Trophoblast cell (in vitro differentiated cells and primary cell): ENCODE results near the gene KIF6.

Experiments used
- DNase-seq, 2 donors: peaks; one replicate each; pipeline ENCODE4 v3.0.0-alpha.2; 2016
- H2AFZ ChIP-seq: 2 replicates; pipeline ENCODE4 v1.6.1; 2013; ENCODE audit warnings: low read length, moderate library complexity, mild to moderate bottlenecking; ENCODE audit not compliant: insufficient read depth, poor library complexity
- H2AK5ac ChIP-seq: 2 replicates; pipeline ENCODE4 v1.6.1; 2013; ENCODE audit warnings: mild to moderate bottlenecking, low read length
- H2BK120ac ChIP-seq: 2 replicates; pipeline ENCODE4 v1.6.1; 2013; ENCODE audit warnings: low read length, mild to moderate bottlenecking, moderate library complexity; ENCODE audit not compliant: insufficient read depth, poor library complexity
- H2BK12ac ChIP-seq: 2 replicates; pipeline ENCODE4 v1.6.1; 2013; ENCODE audit warnings: mild to moderate bottlenecking, low read length, moderate library complexity
- H2BK5ac ChIP-seq: 2 replicates; pipeline ENCODE4 v1.6.1; 2013; ENCODE audit warnings: low read length, low read depth, moderate library complexity, mild to moderate bottlenecking; ENCODE audit not compliant: poor library complexity
- H3K14ac ChIP-seq: 2 replicates; pipeline ENCODE4 v1.6.1; 2013; ENCODE audit warnings: mild to moderate bottlenecking, low read length
- H3K18ac ChIP-seq: 2 replicates; pipeline ENCODE4 v1.6.1; 2013; ENCODE audit warnings: mild to moderate bottlenecking, low read length
- H3K23ac ChIP-seq: 2 replicates; pipeline ENCODE4 v1.6.1; 2013; ENCODE audit warnings: low read length
- H3K27ac ChIP-seq: 2 replicates; pipeline ENCODE4 v1.5.1; 2013; ENCODE audit warnings: low read depth, mild to moderate bottlenecking, inconsistent platforms, low read length, moderate library complexity
- H3K27me3 ChIP-seq: 2 replicates; pipeline ENCODE4 v1.6.1; 2013; ENCODE audit warnings: inconsistent platforms, mild to moderate bottlenecking, low read length, moderate library complexity; ENCODE audit not compliant: insufficient read depth
- H3K36me3 ChIP-seq, 2 experiments: 1 replicate in 1 of 2; 2 replicates in 1 of 2; pipeline ENCODE4 v1.6.1; 2013; ENCODE audit warnings: low read length in 2 of 2, mild to moderate bottlenecking in 2 of 2, moderate library complexity in 1 of 2; ENCODE audit not compliant: insufficient read depth in 2 of 2, control insufficient read depth in 1 of 2
- H3K4ac ChIP-seq: 2 replicates; pipeline ENCODE4 v1.6.1; 2013; ENCODE audit warnings: low read depth, mild to moderate bottlenecking, low read length, moderate library complexity
- H3K4me1 ChIP-seq, 2 experiments: 1 replicate in 1 of 2; 2 replicates in 1 of 2; pipeline ENCODE4 v1.6.1; 2013; ENCODE audit warnings: low read length in 2 of 2, mild to moderate bottlenecking in 2 of 2, moderate library complexity in 1 of 2; ENCODE audit not compliant: insufficient read depth in 2 of 2, control insufficient read depth in 1 of 2
- H3K4me2 ChIP-seq: 2 replicates; pipeline ENCODE4 v1.6.1; 2013; ENCODE audit warnings: inconsistent platforms, mild to moderate bottlenecking, low read length, moderate library complexity
- H3K4me3 ChIP-seq: 2 replicates; pipeline ENCODE4 v1.5.1; 2013; ENCODE audit warnings: mild to moderate bottlenecking, low read depth, low read length, inconsistent platforms
- H3K79me1 ChIP-seq: one replicate; pipeline ENCODE4 v1.6.1; 2013; ENCODE audit warnings: low read length
- H3K79me2 ChIP-seq: 2 replicates; pipeline ENCODE4 v1.6.1; 2013; ENCODE audit warnings: low read length, mild to moderate bottlenecking; ENCODE audit not compliant: control insufficient read depth, insufficient read depth, poor library complexity
- H3K9ac ChIP-seq: 2 replicates; pipeline ENCODE4 v1.6.1; 2013; ENCODE audit warnings: mild to moderate bottlenecking, low read length
- H3K9me3 ChIP-seq: 2 replicates; pipeline ENCODE4 v1.6.1; 2013; ENCODE audit warnings: low read depth, mild to moderate bottlenecking, control low read depth, inconsistent platforms, low read length; ENCODE audit not compliant: insufficient read depth
- H4K12ac ChIP-seq: 2 replicates; pipeline ENCODE4 v1.6.1; 2013; ENCODE audit warnings: low read depth, mild to moderate bottlenecking, low read length, moderate library complexity
- H4K8ac ChIP-seq: 2 replicates; pipeline ENCODE4 v1.6.1; 2013; ENCODE audit warnings: low read depth, mild to moderate bottlenecking, low read length, moderate library complexity
- H4K91ac ChIP-seq: one replicate; pipeline ENCODE4 v1.6.1; 2013; ENCODE audit warnings: low read depth, mild to moderate bottlenecking, low read length, moderate library complexity
- WGBS: extraction: QIAGEN DNeasy Blood & Tissue Kit; methylation state at CpG from one replicate; pipeline ENCODE4 v1.1.7; 2013; ENCODE audit warnings: missing lambda C conversion rate; ENCODE audit not compliant: insufficient read length, insufficient coverage; ENCODE audit errors: extremely low coverage; 5-methylcytosine and 5-hydroxymethylcytosine counted together

Gene KIF6

DNA sequence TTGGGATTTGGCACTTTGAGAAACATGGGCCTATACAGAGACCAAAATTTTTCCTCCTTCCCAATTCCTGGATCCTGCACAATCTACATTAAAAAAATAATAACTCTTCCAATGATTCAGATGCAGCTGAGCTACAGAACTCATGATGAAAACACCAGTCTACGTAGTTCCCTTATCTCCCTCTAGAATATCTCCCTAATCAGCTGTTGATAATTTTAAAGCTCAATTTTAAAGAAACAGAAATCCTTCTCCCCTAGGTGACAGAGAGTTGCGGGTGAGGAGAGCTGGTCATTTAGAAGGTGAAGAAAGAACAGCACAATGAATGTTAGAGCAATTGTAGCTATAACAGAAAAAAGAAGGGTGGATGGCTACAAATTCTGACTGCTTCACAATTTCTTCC, 227.1 kb downstream of the KIF6 start:
- Histone ChIP-seq H3K27me3 (no peaks in the 10 kb centered on the region), H2AK5ac (no peak overlapping the region), H3K9ac (no peak overlapping the region), H3K18ac (no peak overlapping the region), H3K9me3 (no peaks in the 10 kb centered on the region), H3K4me2 (no peak overlapping the region), H3K27ac (no peak overlapping the region), H3K79me2 (no peaks in the 10 kb centered on the region), H2AFZ (no peak overlapping the region), H4K12ac (no peak overlapping the region), H2BK12ac (no peak overlapping the region), H3K4me3 (no peak overlapping the region), H3K23ac (no peak overlapping the region), H3K14ac (no peak overlapping the region), H4K8ac (no peak overlapping the region), H3K79me1 (peaks cover 1% of the 10 kb centered on the region), H2BK120ac (no peak overlapping the region), H3K4me1 (peaks cover 0 to 7% of the 10 kb centered on the region in 2 experiments), H3K4ac (no peak overlapping the region), H4K91ac (no peak overlapping the region), H2BK5ac (no peak overlapping the region), H3K36me3 (no peaks in the 10 kb centered on the region)
- no CpG with 5 or more reads among the region's 2 CpGs for WGBS
- peak in 1 of 2 donors; percentile 54 for DNase-seq

DNA sequence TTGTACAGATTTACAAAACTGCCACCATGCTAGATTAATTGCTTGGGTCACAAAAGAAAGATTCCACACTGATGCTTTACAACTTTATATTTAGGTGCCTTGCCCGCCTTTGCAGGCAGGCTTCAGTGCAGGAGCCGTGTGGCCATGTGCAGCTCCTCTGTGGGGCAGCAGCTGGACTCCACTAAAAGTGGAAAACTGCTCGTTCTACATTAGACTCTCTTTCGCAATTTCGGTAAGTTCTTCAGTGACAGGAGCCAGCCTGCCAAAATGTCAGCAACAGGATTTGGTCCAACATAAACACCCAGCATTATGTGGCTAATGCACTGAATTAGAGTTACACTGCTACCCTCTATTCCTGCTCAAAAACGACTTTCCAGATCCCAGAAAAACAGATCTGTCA, 228.3 kb downstream of the KIF6 start:
- H3K4ac ChIP-seq: no peak overlapping the region
- no peak overlapping the region for H4K8ac ChIP-seq
- H3K23ac ChIP-seq: no peak overlapping the region
- no peak overlapping the region for H2BK5ac ChIP-seq
- H3K79me2 ChIP-seq: no peaks in the 10 kb centered on the region
- no peak overlapping the region for H3K9ac ChIP-seq
- no peak overlapping the region for H4K12ac ChIP-seq
- no peaks in the 10 kb centered on the region for H3K27me3 ChIP-seq
- H2BK120ac ChIP-seq: no peak overlapping the region
- H3K79me1 ChIP-seq: peaks cover 1% of the 10 kb centered on the region
- WGBS: no CpG with 5 or more reads among the region's 6 CpGs
- H2BK12ac ChIP-seq: no peak overlapping the region
- H2AFZ ChIP-seq: no peak overlapping the region
- H3K4me2 ChIP-seq: no peak overlapping the region
- H3K18ac ChIP-seq: no peak overlapping the region
- no peak overlapping the region for H3K4me3 ChIP-seq
- H3K36me3 ChIP-seq: no peaks in the 10 kb centered on the region
- no peaks in the 10 kb centered on the region for H3K9me3 ChIP-seq
- H3K14ac ChIP-seq: no peak overlapping the region
- H2AK5ac ChIP-seq: no peak overlapping the region
- peaks cover 0 to 8% of the 10 kb centered on the region in 2 experiments for H3K4me1 ChIP-seq
- DNase-seq: no peak
- no peak overlapping the region for H4K91ac ChIP-seq
- no peak overlapping the region for H3K27ac ChIP-seq

DNA sequence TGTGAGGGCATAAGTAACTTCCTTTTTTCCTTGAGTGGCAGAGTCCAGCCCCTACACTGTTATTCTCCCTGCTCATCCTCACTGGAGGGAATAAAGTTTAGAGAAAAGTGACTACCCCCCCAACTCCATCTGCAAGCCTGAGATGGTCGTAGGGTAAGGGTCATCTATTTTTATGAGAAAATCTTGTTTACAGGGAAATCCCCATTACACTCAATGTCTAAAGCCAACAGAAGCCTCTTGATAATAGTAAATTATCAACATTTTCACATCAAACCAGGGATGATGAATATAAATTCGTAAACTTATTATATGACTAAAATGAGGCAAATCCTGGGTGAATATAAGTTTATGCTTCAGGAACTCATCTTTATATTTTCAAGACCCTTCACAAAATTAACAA, 228.8 kb downstream of the KIF6 start:
- no peak overlapping the region for H2AK5ac ChIP-seq

DNA sequence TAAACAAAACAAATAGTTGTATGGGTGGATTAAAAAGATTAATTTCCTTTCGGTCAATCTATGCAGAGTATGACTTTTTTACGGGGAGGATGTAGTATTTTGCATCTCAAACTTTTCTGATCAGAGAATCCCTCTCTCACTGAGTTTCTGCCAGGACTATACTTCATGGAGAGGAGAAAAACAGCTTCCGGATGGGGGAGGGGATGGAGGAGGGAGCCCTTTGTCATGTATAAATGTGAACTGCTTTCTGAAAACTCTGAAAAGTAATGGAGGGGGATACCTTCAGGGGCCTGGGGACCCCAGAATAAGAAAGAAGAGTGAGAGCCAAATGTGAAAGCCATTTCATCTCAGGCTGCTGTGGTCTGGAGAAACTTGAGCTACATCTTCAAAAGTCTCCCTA, 229.6 kb downstream of the KIF6 start:
- Histone ChIP-seq H2AK5ac (no peak overlapping the region), H3K27ac (no peak overlapping the region), H4K8ac (no peak overlapping the region), H4K12ac (no peak overlapping the region), H3K4me1 (peaks cover 0 to 8% of the 10 kb centered on the region in 2 experiments), H2BK120ac (no peak overlapping the region), H3K79me1 (peaks cover 1% of the 10 kb centered on the region), H3K4me3 (no peak overlapping the region), H2AFZ (no peak overlapping the region), H3K9ac (no peak overlapping the region), H3K79me2 (no peaks in the 10 kb centered on the region), H3K27me3 (no peaks in the 10 kb centered on the region), H4K91ac (no peak overlapping the region), H3K23ac (no peak overlapping the region), H3K4ac (no peak overlapping the region), H3K36me3 (no peaks in the 10 kb centered on the region), H3K14ac (no peak overlapping the region), H3K18ac (no peak overlapping the region), H2BK5ac (no peak overlapping the region), H2BK12ac (no peak overlapping the region), H3K4me2 (no peak overlapping the region), H3K9me3 (no peaks in the 10 kb centered on the region)
- WGBS: no CpG with 5 or more reads among the region's 3 CpGs
- DNase-seq: no peak

More for the DNA sequence above, 228.8 kb downstream of the KIF6 start:
- Histone ChIP-seq H2AFZ (no peak overlapping the region), H3K27me3 (no peaks in the 10 kb centered on the region), H4K91ac (no peak overlapping the region), H3K9ac (no peak overlapping the region), H3K79me2 (no peaks in the 10 kb centered on the region), H3K4ac (no peak overlapping the region), H3K79me1 (peaks cover 1% of the 10 kb centered on the region), H3K36me3 (no peaks in the 10 kb centered on the region), H2BK5ac (no peak overlapping the region), H3K23ac (no peak overlapping the region), H2BK120ac (no peak overlapping the region), H3K4me1 (peaks cover 0 to 8% of the 10 kb centered on the region in 2 experiments), H3K18ac (no peak overlapping the region), H4K12ac (no peak overlapping the region), H2BK12ac (no peak overlapping the region), H3K14ac (no peak overlapping the region), H4K8ac (no peak overlapping the region), H3K27ac (no peak overlapping the region), H3K4me2 (no peak overlapping the region), H3K9me3 (no peaks in the 10 kb centered on the region), H3K4me3 (no peak overlapping the region)
- WGBS: no CpG with 5 or more reads among the region's 2 CpGs
- no peak for DNase-seq
